ENCODE data around the gene IQSEC1.

The IQSEC1 gene

GRCh38 chr3:13073326-13074005 is at the start of gene IQSEC1:
IQSEC1 (minus strand) TSS chr3:13073429; CDS start chr3:13073014, 415 bp downstream.
- DNase-seq (ENCODE audit: low read depth) = no peak

- DNase-seq (ENCODE audit: low read depth) = no peak
Observed at GRCh38 chr3:13122081-13123012, 49.1 kb upstream of the IQSEC1 start.

GRCh38 chr3:13121553-13122001 is 48.3 kb upstream of the IQSEC1 start:
- no peak for DNase-seq (ENCODE audit: low read depth)

GRCh38 chr3:13120928-13121552 is 47.8 kb upstream of the IQSEC1 start:
- DNase-seq (ENCODE audit: low read depth) = no peak

- no peak for DNase-seq (ENCODE audit: low read depth)
Observed at GRCh38 chr3:13120289-13120927, 47.2 kb upstream of the IQSEC1 start.

- no peak for DNase-seq (ENCODE audit: low read depth)
Observed at GRCh38 chr3:13119471-13120220, 46.4 kb upstream of the IQSEC1 start.

GRCh38 chr3:13116426-13116825 is 43.2 kb upstream of the IQSEC1 start:
- no peak for DNase-seq (ENCODE audit: low read depth)

- DNase-seq (ENCODE audit: low read depth) = no peak
Observed at GRCh38 chr3:13115991-13116390, 42.8 kb upstream of the IQSEC1 start.

GRCh38 chr3:13115576-13115910 is 42.3 kb upstream of the IQSEC1 start:
- no peak for DNase-seq (ENCODE audit: low read depth)

GRCh38 chr3:13114811-13115575 is 41.8 kb upstream of the IQSEC1 start:
- DNase-seq (ENCODE audit: low read depth) = no peak

- DNase-seq (ENCODE audit: low read depth) = no peak
Observed at GRCh38 chr3:13113346-13114330, 40.4 kb upstream of the IQSEC1 start.

GRCh38 chr3:13112521-13113345 is 39.5 kb upstream of the IQSEC1 start:
- no peak for DNase-seq (ENCODE audit: low read depth)

GRCh38 chr3:13111873-13112520 is 38.8 kb upstream of the IQSEC1 start:
- no peak for DNase-seq (ENCODE audit: low read depth)

- no peak for DNase-seq (ENCODE audit: low read depth)
Observed at GRCh38 chr3:13111173-13111872, 38.1 kb upstream of the IQSEC1 start.

- DNase-seq (ENCODE audit: low read depth) = no peak
Observed at GRCh38 chr3:13110678-13111116, 37.5 kb upstream of the IQSEC1 start.

GRCh38 chr3:13109516-13109915 is 36.3 kb upstream of the IQSEC1 start:
- no peak for DNase-seq (ENCODE audit: low read depth)

- no peak for DNase-seq (ENCODE audit: low read depth)
Observed at GRCh38 chr3:13108861-13109260, 35.6 kb upstream of the IQSEC1 start.
